WERI-Rb-1 (cell line): ENCODE results near the gene CCDC110.

Experiments used
- DNase-seq: peaks from one replicate; pipeline ENCODE4 v3.0.0-alpha.2; 2020
- H3K27ac ChIP-seq: fragments of 250-450 bp; sonication (Bioruptor Pico); 2 replicates; pipeline ENCODE4 v1.5.1; 2020; ENCODE audit warnings: mild to moderate bottlenecking, moderate library complexity
- H3K27me3 ChIP-seq: fragments of 250-450 bp; sonication (Bioruptor Pico); 2 replicates; pipeline ENCODE4 v1.5.1; 2021; ENCODE audit warnings: mild to moderate bottlenecking, low read depth, moderate library complexity; ENCODE audit not compliant: insufficient read depth, severe bottlenecking
- H3K36me3 ChIP-seq: fragments of 250-450 bp; sonication (Bioruptor Pico); 2 replicates; pipeline ENCODE4 v1.5.1; 2020; ENCODE audit warnings: mild to moderate bottlenecking, moderate library complexity
- H3K4me3 ChIP-seq: 2 replicates; pipeline ENCODE4 v1.5.1; 2011; ENCODE audit warnings: low read depth, mild to moderate bottlenecking, control low read depth, low read length
- H3K9me3 ChIP-seq: fragments of 250-450 bp; sonication (Bioruptor Pico); 2 replicates; pipeline ENCODE4 v1.5.1; 2021; ENCODE audit warnings: mild to moderate bottlenecking, moderate library complexity; ENCODE audit not compliant: severe bottlenecking
- CTCF ChIP-seq: IDR thresholded peaks from 2 replicates; pipeline ENCODE4 v1.5.1; 2011; ENCODE audit warnings: low read depth, mild to moderate bottlenecking, control low read depth, inconsistent platforms, low read length

Gene CCDC110

GRCh38 chr4:185425647-185426352, 45.7 kb downstream of the CCDC110 start, which contains the start of gene UFSP2:
UFSP2 (minus strand) TSS chr4:185425964; CDS start chr4:185425868, 96 bp downstream.
- H3K36me3 ChIP-seq: peaks cover 16% of the 10 kb centered on the region
- peak; percentile 88 for DNase-seq
- TF ChIP-seq CTCF: no peak
- H3K4me3 ChIP-seq: peak within 1 kb of the TSS; percentile 89
- H3K9me3 ChIP-seq: no peaks in the 10 kb centered on the region
- peak within 1 kb of the TSS; percentile 98 for H3K27ac ChIP-seq
- H3K27me3 ChIP-seq: no peaks in the 10 kb centered on the region

GRCh38 chr4:185424905-185425646, 46.5 kb downstream of the CCDC110 start:
- Histone ChIP-seq H3K36me3 (peaks cover 16% of the 10 kb centered on the region), H3K4me3 (peak overlapping the region; percentile 89), H3K27ac (peak overlapping the region; percentile 98), H3K9me3 (no peaks in the 10 kb centered on the region), H3K27me3 (no peaks in the 10 kb centered on the region)
- no peak for DNase-seq
- TF ChIP-seq CTCF: no peak

GRCh38 chr4:185421366-185422124, 50.0 kb downstream of the CCDC110 start:
- DNase-seq: no peak

GRCh38 chr4:185416955-185417354, 54.6 kb downstream of the CCDC110 start:
- H3K4me3 ChIP-seq: no peak overlapping the region
- peaks cover 48% of the 10 kb centered on the region for H3K36me3 ChIP-seq
- no peak for TF ChIP-seq CTCF
- H3K9me3 ChIP-seq: no peaks in the 10 kb centered on the region
- DNase-seq: no peak
- H3K27ac ChIP-seq: no peak overlapping the region
- H3K27me3 ChIP-seq: no peaks in the 10 kb centered on the region

More at GRCh38 chr4:185421366-185422124, 50.0 kb downstream of the CCDC110 start:
- Histone ChIP-seq H3K9me3 (no peaks in the 10 kb centered on the region), H3K4me3 (no peak overlapping the region), H3K27ac (no peak overlapping the region), H3K36me3 (peaks cover 36% of the 10 kb centered on the region), H3K27me3 (no peaks in the 10 kb centered on the region)
- no peak for TF ChIP-seq CTCF

- DNase-seq: no peak
- TF ChIP-seq CTCF: no peak
- Histone ChIP-seq H3K9me3 (peaks cover 3% of the 10 kb centered on the region), H3K27me3 (no peaks in the 10 kb centered on the region), H3K27ac (no peak overlapping the region), H3K36me3 (peaks cover 40% of the 10 kb centered on the region), H3K4me3 (no peak overlapping the region)
Observed at GRCh38 chr4:185412412-185412811, 59.1 kb downstream of the CCDC110 start.
